SK-N-SH treated with all-trans-retinoic acid at 6 μM for 48 hours (cell line): Measurements from ENCODE around the gene TOM1L2.

Source experiments
- ARNTL ChIP-seq: fragments of 450-650 bp; formaldehyde crosslinking; IDR thresholded peaks from 2 replicates; pipeline ENCODE4 v1.5.0; 2020; ENCODE audit warnings: low read depth, mild to moderate bottlenecking, moderate library complexity, borderline replicate concordance
- CREB5 ChIP-seq: fragments of 250-450 bp; sonication (Bioruptor Pico); IDR thresholded peaks from 2 replicates; pipeline ENCODE4 v1.5.1; 2020; ENCODE audit warnings: low read depth, mild to moderate bottlenecking, moderate library complexity
- CSDC2 ChIP-seq: fragments of 250-450 bp; sonication (Bioruptor Pico); IDR thresholded peaks from 2 replicates; pipeline ENCODE4 v1.5.0; 2020; ENCODE audit warnings: mild to moderate bottlenecking, moderate library complexity
- PATZ1 ChIP-seq: fragments of 250-450 bp; sonication (Bioruptor Pico); IDR thresholded peaks from 2 replicates; pipeline ENCODE4 v1.8.0; 2020; ENCODE audit warnings: mild to moderate bottlenecking, moderate library complexity, borderline replicate concordance
- POU6F1 ChIP-seq: fragments of 250-450 bp; sonication (Bioruptor Pico); IDR thresholded peaks from 2 replicates; pipeline ENCODE4 v1.8.0; 2021; ENCODE audit warnings: low read depth, mild to moderate bottlenecking, moderate library complexity, borderline replicate concordance
- RARB ChIP-seq: fragments of 250-450 bp; sonication (Bioruptor Pico); IDR thresholded peaks from 2 replicates; pipeline ENCODE4 v1.8.0; 2021; ENCODE audit warnings: mild to moderate bottlenecking, moderate library complexity
- SNAI2 ChIP-seq: fragments of 250-450 bp; sonication (Bioruptor Pico); IDR thresholded peaks from 2 replicates; pipeline ENCODE4 v1.5.0; 2020; ENCODE audit warnings: mild to moderate bottlenecking, moderate library complexity
- TCF4 ChIP-seq: fragments of 250-450 bp; sonication (Bioruptor Pico); IDR thresholded peaks from 2 replicates; pipeline ENCODE4 v1.8.0; 2021; ENCODE audit warnings: mild to moderate bottlenecking, moderate library complexity, borderline replicate concordance
- ZFP3 ChIP-seq: fragments of 250-450 bp; sonication (Bioruptor Pico); IDR thresholded peaks from 2 replicates; pipeline ENCODE4 v1.5.0; 2020; ENCODE audit warnings: mild to moderate bottlenecking, moderate library complexity

GRCh38 chr17:17797119-17797809 is 174.9 kb downstream of the TOM1L2 start:
- TF ChIP-seq ARNTL (CRISPR knock-in tag): no peak
- no peak for TF ChIP-seq PATZ1 (CRISPR knock-in tag)
- no peak for TF ChIP-seq SNAI2
- TF ChIP-seq POU6F1 (CRISPR knock-in tag): no peak
- TF ChIP-seq CSDC2 (CRISPR knock-in tag): no peak
- TF ChIP-seq ZFP3: no peak
- no peak for TF ChIP-seq CREB5 (CRISPR knock-in tag)
- no peak for TF ChIP-seq TCF4 (CRISPR knock-in tag)
- TF ChIP-seq RARB (CRISPR knock-in tag): no peak
